NCI-H748 treated with DMSO at 0.1 percent for 48 hours (cell line): ENCODE data around the gene MSRB3.
"Not testable (repeated sequence)": the region's sequence is repeated elsewhere in the genome, so short reads cannot be mapped to it uniquely, and the experiment has no call there.

ENCODE experiments used
- DNase-seq: peaks from one replicate; lab custom pipeline; 2025; lab: John Stamatoyannopoulos, UW

MSRB3 gene

GRCh38 chr12:65458718-65459117 is 180.2 kb downstream of the MSRB3 start:
- DNase-seq, result no peak

GRCh38 chr12:65459545-65459944 is 181.1 kb downstream of the MSRB3 start:
- no peak for DNase-seq

- DNase-seq, result no peak
Observed at GRCh38 chr12:65460063-65460462, 181.6 kb downstream of the MSRB3 start.

GRCh38 chr12:65461017-65461416 is 182.5 kb downstream of the MSRB3 start:
- no peak for DNase-seq

- no peak for DNase-seq
Observed at GRCh38 chr12:65462484-65462883, 184.0 kb downstream of the MSRB3 start.

GRCh38 chr12:65463082-65463481 is 184.6 kb downstream of the MSRB3 start:
- no peak for DNase-seq

- no peak for DNase-seq
Observed at GRCh38 chr12:65463611-65464010, 185.1 kb downstream of the MSRB3 start.

- DNase-seq, result no peak
Observed at GRCh38 chr12:65464930-65465329, 186.4 kb downstream of the MSRB3 start.

GRCh38 chr12:65465766-65466547 is 187.5 kb downstream of the MSRB3 start:
- no peak for DNase-seq

GRCh38 chr12:65466911-65467310 is 188.4 kb downstream of the MSRB3 start:
- DNase-seq, result no peak

GRCh38 chr12:65470256-65470655 is 191.8 kb downstream of the MSRB3 start:
- DNase-seq, result no peak

- DNase-seq, result no peak
Observed at GRCh38 chr12:65472079-65472478, 193.6 kb downstream of the MSRB3 start.

- no peak for DNase-seq
Observed at GRCh38 chr12:65474831-65475230, 196.3 kb downstream of the MSRB3 start.

GRCh38 chr12:65477721-65478120 is 199.2 kb downstream of the MSRB3 start:
- DNase-seq, result no peak

GRCh38 chr12:65483891-65484516 is 205.5 kb downstream of the MSRB3 start:
- DNase-seq, result not testable (repeated sequence)

GRCh38 chr12:65488197-65488596 is 209.7 kb downstream of the MSRB3 start:
- DNase-seq, result no peak

GRCh38 chr12:65490250-65490649 is 211.8 kb downstream of the MSRB3 start:
- DNase-seq, result no peak

- no peak for DNase-seq
Observed at GRCh38 chr12:65492998-65493912, 214.8 kb downstream of the MSRB3 start.

- DNase-seq, result no peak
Observed at GRCh38 chr12:65493913-65494245, 215.4 kb downstream of the MSRB3 start.

GRCh38 chr12:65494537-65494936 is 216.1 kb downstream of the MSRB3 start:
- DNase-seq, result no peak

GRCh38 chr12:65495233-65495632 is 216.8 kb downstream of the MSRB3 start:
- DNase-seq, result no peak

GRCh38 chr12:65496617-65497016 is 218.1 kb downstream of the MSRB3 start:
- DNase-seq, result no peak

GRCh38 chr12:65497660-65498059 is 219.2 kb downstream of the MSRB3 start:
- DNase-seq, result no peak
